Activated T-cell treated with anti-CD3 and anti-CD28 coated beads, Interleukin-2, amount 50 U/mL, for 24 hours (primary cell): ENCODE measurements around the gene C2CD3.

Experiments
- DNase-seq: peaks from one replicate; pipeline ENCODE4 v3.0.0-alpha.2; 2020
- H3K27ac Mint-ChIP-seq: 2 replicates; pipeline ENCODE4 v1.8.0; 2020; ENCODE audit warnings: mild to moderate bottlenecking, mixed read lengths
- H3K27me3 Mint-ChIP-seq: 2 replicates; pipeline ENCODE4 v1.8.0; 2020; ENCODE audit warnings: mixed read lengths
- H3K36me3 Mint-ChIP-seq: 2 replicates; pipeline ENCODE4 v1.8.0; 2020; ENCODE audit warnings: low read depth, mixed read lengths
- H3K4me1 Mint-ChIP-seq: 2 replicates; pipeline ENCODE4 v1.8.0; 2020; ENCODE audit warnings: low read depth, mixed read lengths
- H3K4me3 Mint-ChIP-seq: 2 replicates; pipeline ENCODE4 v1.8.0; 2020; ENCODE audit warnings: mild to moderate bottlenecking, moderate library complexity, mixed read lengths
- H3K9me3 Mint-ChIP-seq: 2 replicates; pipeline ENCODE4 v1.8.0; 2020; ENCODE audit warnings: mixed read lengths

Gene C2CD3

GRCh38 chr11:74005721-74006517, 164.9 kb downstream of the C2CD3 start:
- no peak overlapping the region for H3K4me3 Mint-ChIP-seq

GRCh38 chr11:74004759-74005615, 165.8 kb downstream of the C2CD3 start:
- H3K9me3 Mint-ChIP-seq: no peaks in the 10 kb centered on the region
- DNase-seq: peak; percentile 78
- H3K4me3 Mint-ChIP-seq: peak overlapping the region; percentile 21
- H3K4me1 Mint-ChIP-seq: peaks cover 70% of the 10 kb centered on the region
- H3K36me3 Mint-ChIP-seq: peaks cover 23% of the 10 kb centered on the region
- no peaks in the 10 kb centered on the region for H3K27me3 Mint-ChIP-seq
- H3K27ac Mint-ChIP-seq: peak overlapping the region; percentile 91

More at GRCh38 chr11:74005721-74006517, 164.9 kb downstream of the C2CD3 start:
- Mint-ChIP-seq H3K9me3 (no peaks in the 10 kb centered on the region), H3K36me3 (peaks cover 29% of the 10 kb centered on the region), H3K27me3 (no peaks in the 10 kb centered on the region), H3K4me1 (peaks cover 71% of the 10 kb centered on the region), H3K27ac (peak overlapping the region; percentile 91)
- no peak for DNase-seq

- no peak for DNase-seq
- no peaks in the 10 kb centered on the region for H3K27me3 Mint-ChIP-seq
- H3K4me1 Mint-ChIP-seq: peaks cover 73% of the 10 kb centered on the region
- no peaks in the 10 kb centered on the region for H3K9me3 Mint-ChIP-seq
- H3K36me3 Mint-ChIP-seq: peaks cover 26% of the 10 kb centered on the region
- no peak overlapping the region for H3K4me3 Mint-ChIP-seq
- peak overlapping the region; percentile 7 for H3K27ac Mint-ChIP-seq
Observed at GRCh38 chr11:74004046-74004695, 166.6 kb downstream of the C2CD3 start.

GRCh38 chr11:74002832-74003231, 168.0 kb downstream of the C2CD3 start:
- H3K27me3 Mint-ChIP-seq: no peaks in the 10 kb centered on the region
- H3K9me3 Mint-ChIP-seq: no peaks in the 10 kb centered on the region
- no peak for DNase-seq
- no peak overlapping the region for H3K4me3 Mint-ChIP-seq
- peaks cover 26% of the 10 kb centered on the region for H3K36me3 Mint-ChIP-seq
- H3K4me1 Mint-ChIP-seq: peaks cover 68% of the 10 kb centered on the region
- no peak overlapping the region for H3K27ac Mint-ChIP-seq

GRCh38 chr11:74001822-74002286, 168.9 kb downstream of the C2CD3 start:
- H3K27ac Mint-ChIP-seq: no peak overlapping the region
- no peak overlapping the region for H3K4me3 Mint-ChIP-seq
- no peaks in the 10 kb centered on the region for H3K9me3 Mint-ChIP-seq
- H3K36me3 Mint-ChIP-seq: peaks cover 26% of the 10 kb centered on the region
- no peak for DNase-seq
- H3K4me1 Mint-ChIP-seq: peaks cover 71% of the 10 kb centered on the region
- H3K27me3 Mint-ChIP-seq: no peaks in the 10 kb centered on the region

- no peaks in the 10 kb centered on the region for H3K27me3 Mint-ChIP-seq
- peaks cover 26% of the 10 kb centered on the region for H3K36me3 Mint-ChIP-seq
- peak overlapping the region; percentile 65 for H3K27ac Mint-ChIP-seq
- peaks cover 71% of the 10 kb centered on the region for H3K4me1 Mint-ChIP-seq
- no peak overlapping the region for H3K4me3 Mint-ChIP-seq
- no peak for DNase-seq
- no peaks in the 10 kb centered on the region for H3K9me3 Mint-ChIP-seq
Observed at GRCh38 chr11:74000307-74001133, 170.3 kb downstream of the C2CD3 start.

- Mint-ChIP-seq H3K4me1 (peaks cover 71% of the 10 kb centered on the region), H3K4me3 (no peak overlapping the region), H3K27me3 (no peaks in the 10 kb centered on the region), H3K27ac (peak overlapping the region; percentile 65), H3K36me3 (peaks cover 26% of the 10 kb centered on the region), H3K9me3 (no peaks in the 10 kb centered on the region)
- no peak for DNase-seq
Observed at GRCh38 chr11:73999581-74000306, 171.1 kb downstream of the C2CD3 start.

GRCh38 chr11:73998846-73999575, 171.8 kb downstream of the C2CD3 start:
- Mint-ChIP-seq H3K27me3 (no peaks in the 10 kb centered on the region), H3K27ac (peak overlapping the region; percentile 65), H3K36me3 (peaks cover 26% of the 10 kb centered on the region), H3K4me1 (peaks cover 71% of the 10 kb centered on the region), H3K9me3 (no peaks in the 10 kb centered on the region), H3K4me3 (no peak overlapping the region)
- no peak for DNase-seq

- DNase-seq: no peak
- no peak overlapping the region for H3K4me3 Mint-ChIP-seq
- no peaks in the 10 kb centered on the region for H3K27me3 Mint-ChIP-seq
- H3K36me3 Mint-ChIP-seq: peaks cover 10% of the 10 kb centered on the region
- H3K9me3 Mint-ChIP-seq: no peaks in the 10 kb centered on the region
- H3K27ac Mint-ChIP-seq: peak overlapping the region; percentile 56
- H3K4me1 Mint-ChIP-seq: peaks cover 73% of the 10 kb centered on the region
Observed at GRCh38 chr11:73997120-73997770, 173.6 kb downstream of the C2CD3 start.

- Mint-ChIP-seq H3K27ac (peak overlapping the region; percentile 92), H3K4me3 (peak overlapping the region; percentile 59), H3K9me3 (no peaks in the 10 kb centered on the region), H3K4me1 (peaks cover 81% of the 10 kb centered on the region), H3K36me3 (peaks cover 7% of the 10 kb centered on the region), H3K27me3 (no peaks in the 10 kb centered on the region)
- no peak for DNase-seq
Observed at GRCh38 chr11:73996161-73996747, 174.5 kb downstream of the C2CD3 start.

- peaks cover 3% of the 10 kb centered on the region for H3K36me3 Mint-ChIP-seq
- H3K4me1 Mint-ChIP-seq: peaks cover 81% of the 10 kb centered on the region
- peak overlapping the region; percentile 59 for H3K4me3 Mint-ChIP-seq
- H3K27me3 Mint-ChIP-seq: no peaks in the 10 kb centered on the region
- DNase-seq: no peak
- no peaks in the 10 kb centered on the region for H3K9me3 Mint-ChIP-seq
- H3K27ac Mint-ChIP-seq: peak overlapping the region; percentile 92
Observed at GRCh38 chr11:73995731-73996130, 175.1 kb downstream of the C2CD3 start.

- peaks cover 3% of the 10 kb centered on the region for H3K36me3 Mint-ChIP-seq
- no peaks in the 10 kb centered on the region for H3K27me3 Mint-ChIP-seq
- H3K4me3 Mint-ChIP-seq: peak overlapping the region; percentile 59
- H3K9me3 Mint-ChIP-seq: no peaks in the 10 kb centered on the region
- DNase-seq: no peak
- peak overlapping the region; percentile 92 for H3K27ac Mint-ChIP-seq
- H3K4me1 Mint-ChIP-seq: peaks cover 79% of the 10 kb centered on the region
Observed at GRCh38 chr11:73995247-73995646, 175.6 kb downstream of the C2CD3 start.
